Umbilical cord (tissue), 2 donors: ENCODE measurements around the gene LAMB3. TPM values are rescaled to one million over a fixed set of nuclear protein-coding genes. Genes with fewer than 3 reads are reported as not detected.
A peak's percentile ranks its signal among the peaks of the same experiment; 100 is the strongest.
"Not testable (repeated sequence)": the region's sequence is repeated elsewhere in the genome, so short reads cannot be mapped to it uniquely, and the experiment has no call there.

Source experiments
- DNase-seq: peaks from one replicate; pipeline ENCODE4 v3.0.0-alpha.2; 2015; ENCODE audit warnings: low spot score
- total RNA-seq: library from RNA; depleted of rRNA; stranded (reverse); fragments of >200 nt; gene quantifications from one replicate; pipeline ENCODE4 v1.2.3, GENCODE V29; 2014; ENCODE audit warnings: low replicate concordance; ENCODE audit not compliant: insufficient read depth

Gene LAMB3
- total RNA-seq, result 16.1 TPM

DNA sequence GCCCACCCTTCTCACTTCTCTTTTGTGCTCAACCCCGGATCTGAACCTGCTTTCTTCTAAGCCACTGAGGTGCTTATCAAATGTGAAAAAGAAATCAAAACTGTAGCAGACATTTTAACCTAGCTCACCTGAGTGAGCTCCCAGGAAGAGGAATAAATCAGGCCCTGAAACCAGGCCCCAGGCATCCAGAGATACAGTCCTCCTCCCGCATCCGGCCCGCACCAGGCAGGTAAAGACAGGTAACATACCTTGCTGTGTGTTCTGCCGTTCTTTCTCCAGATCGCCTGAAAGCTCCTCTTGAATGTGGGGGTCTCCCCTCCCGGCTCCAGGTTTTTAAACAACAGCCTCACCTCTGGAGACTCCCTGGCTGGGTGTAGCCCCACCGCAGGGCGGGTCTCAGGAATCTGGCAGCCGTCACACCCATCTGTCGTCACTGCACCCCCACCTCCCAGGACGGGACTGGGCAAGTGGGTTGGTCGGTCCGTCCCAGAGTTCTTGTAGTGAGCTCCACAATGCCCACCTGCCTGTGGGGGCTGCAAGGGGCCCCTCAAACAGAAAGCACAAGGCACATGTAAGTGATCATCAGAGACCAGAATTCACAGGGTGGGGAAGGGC, at the start of gene LAMB3:
TSS of gene LAMB3 (minus strand) at position 305 of the 615 bp plus-strand sequence. CDS start 1,481 bp downstream, outside the sequence.
- peak; percentile 55 for DNase-seq

DNA sequence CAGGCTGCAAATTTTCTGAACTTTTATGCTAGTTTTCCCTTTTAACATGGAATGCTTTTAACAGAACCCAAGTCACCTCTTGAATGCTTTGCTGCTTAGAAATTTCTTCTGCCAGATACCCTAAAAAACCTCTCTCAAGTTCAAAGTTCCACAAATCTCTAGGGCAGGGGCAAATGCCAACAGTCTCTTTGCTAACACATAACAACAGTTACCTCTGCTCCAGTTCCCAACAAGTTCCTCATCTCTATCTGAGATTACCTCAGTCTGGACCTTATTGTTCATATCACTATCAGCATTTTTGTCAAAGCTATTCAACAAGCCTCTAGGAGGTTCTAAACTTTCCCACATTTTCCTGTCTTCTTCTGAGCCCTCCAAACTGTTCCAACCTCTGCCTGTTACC, 48.5 kb upstream of the LAMB3 start:
- not testable (repeated sequence) for DNase-seq

DNA sequence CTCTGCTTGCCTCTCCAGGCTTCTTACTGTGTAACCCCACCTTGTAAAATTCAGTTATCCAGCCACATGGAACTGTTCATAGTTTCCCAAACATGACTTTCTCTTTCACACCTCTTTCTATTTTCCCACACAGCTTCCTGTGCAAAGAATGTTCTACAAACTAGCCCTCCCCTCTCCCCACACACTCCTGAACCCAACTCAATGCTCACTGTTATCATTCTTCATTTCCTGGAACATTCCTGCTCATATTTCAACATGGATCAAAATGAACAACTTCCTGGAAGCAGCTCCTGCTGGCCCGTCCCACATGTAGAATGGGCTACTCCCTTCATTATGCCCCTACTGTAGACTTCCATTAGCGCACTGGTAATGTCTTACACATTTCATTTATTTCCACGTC, 44.9 kb upstream of the LAMB3 start:
- DNase-seq, result no peak

DNA sequence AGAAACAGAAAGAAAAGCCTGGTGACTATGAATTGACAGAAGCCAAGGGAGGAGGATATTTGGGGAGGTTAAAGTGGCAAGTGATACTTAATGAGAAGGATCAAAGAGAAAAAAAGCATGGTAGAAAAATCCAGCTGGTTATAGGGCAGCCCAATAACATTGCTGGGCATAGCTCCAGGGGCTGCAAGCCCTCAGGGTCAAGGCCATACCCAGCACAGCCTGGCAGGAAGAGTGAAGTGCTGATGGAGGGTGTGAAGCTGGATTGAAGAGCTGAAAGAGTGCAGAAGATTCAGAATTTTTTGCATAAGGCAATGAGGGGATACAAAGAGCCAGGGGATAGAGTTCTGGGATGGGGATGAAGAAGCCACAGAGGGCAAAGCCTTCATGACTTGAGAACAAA, 44.4 kb upstream of the LAMB3 start:
- no peak for DNase-seq

DNA sequence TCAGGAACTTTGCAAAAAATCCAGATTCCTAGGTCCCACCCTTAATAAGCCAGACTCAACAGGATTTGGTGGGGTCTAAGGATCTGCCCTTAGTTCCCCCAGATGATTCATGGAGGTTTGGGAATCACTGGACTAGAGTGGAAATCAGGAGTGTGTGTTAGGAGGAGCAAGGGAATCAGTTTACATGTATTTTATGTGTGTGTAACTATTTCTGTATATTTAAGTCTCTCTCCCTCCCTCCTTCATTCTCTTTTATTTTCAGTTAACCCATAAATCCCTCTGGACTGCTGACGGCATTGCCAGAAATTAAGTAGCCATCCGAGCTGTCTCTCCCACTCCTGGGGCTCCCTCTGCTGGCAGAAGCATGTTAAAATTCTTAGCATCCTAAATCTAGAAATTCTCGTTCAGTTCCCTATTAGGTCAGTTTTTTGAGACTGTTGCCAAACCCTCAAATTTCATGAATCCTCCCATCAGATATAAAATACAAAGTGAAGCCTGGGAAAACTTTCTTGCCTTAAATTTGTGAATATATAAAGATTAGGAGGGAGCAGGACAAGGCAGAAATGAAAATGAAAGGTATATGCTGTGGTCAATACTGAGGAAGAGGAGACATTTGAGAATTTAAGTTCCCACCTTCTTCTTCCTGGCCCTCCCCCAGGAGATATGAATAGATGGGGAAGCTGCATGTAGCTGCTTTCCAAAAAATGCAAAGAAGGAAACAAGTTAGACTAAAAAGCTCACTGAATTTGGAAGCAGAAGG, 40.7 kb upstream of the LAMB3 start:
- peak; percentile 91 for DNase-seq

DNA sequence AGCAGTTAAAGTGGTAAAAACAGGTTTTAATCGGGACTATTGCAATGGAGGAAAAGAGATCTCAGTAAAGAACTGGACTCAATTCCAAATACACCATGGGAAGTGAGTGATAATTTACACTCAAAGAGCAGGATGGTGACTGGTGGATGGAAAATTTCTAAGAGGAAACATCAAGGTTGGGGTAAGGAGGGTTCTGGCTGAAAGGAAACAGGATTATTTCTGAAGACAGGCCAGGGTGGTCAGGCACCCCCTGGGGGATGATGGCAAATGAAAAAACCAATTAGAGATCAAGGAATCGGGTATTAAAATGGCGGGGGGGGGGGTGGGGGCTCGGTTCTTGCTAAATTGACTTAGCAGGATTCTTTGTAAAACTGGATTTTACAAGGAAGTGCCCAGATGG, 40.1 kb upstream of the LAMB3 start:
- DNase-seq, result no peak

DNA sequence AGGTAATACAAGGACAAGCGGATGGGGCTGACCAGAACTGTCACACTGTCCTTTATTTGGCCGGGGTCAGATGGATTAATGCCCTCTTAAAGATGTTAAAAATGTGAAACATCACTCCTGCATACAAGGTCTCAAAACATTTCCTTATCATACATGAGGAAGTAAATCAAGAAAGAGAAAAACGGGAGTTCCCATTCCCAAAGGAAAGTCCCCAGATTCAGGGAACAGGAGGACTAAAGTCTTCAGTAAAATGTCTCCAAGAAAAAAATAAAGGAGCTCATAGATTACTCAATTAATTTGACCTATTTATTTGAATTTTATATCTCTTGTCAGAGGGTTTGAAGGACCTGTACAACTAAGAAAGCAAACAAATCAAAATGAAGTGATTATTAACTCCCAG, 39.0 kb upstream of the LAMB3 start:
- no peak for DNase-seq

DNA sequence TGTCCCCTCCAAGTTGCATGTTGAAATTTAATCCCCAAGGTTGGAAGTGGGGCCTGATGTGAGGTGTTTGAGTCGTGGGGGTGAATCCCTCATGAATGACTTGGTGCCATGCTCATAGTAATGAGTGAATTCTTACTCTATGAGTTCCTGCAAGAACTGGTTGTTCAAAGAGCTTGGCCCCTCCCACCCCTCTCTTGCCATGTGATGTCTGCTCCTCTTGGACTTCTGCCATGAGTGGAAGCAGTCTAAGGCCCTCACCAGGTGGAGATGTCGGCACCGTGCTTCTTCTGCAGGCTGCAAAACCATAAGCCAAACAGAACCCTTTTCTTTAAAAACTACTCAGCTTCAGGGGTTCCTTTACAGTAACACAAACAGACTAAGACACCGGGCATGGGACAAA, 37.3 kb upstream of the LAMB3 start:
- DNase-seq, result no peak

DNA sequence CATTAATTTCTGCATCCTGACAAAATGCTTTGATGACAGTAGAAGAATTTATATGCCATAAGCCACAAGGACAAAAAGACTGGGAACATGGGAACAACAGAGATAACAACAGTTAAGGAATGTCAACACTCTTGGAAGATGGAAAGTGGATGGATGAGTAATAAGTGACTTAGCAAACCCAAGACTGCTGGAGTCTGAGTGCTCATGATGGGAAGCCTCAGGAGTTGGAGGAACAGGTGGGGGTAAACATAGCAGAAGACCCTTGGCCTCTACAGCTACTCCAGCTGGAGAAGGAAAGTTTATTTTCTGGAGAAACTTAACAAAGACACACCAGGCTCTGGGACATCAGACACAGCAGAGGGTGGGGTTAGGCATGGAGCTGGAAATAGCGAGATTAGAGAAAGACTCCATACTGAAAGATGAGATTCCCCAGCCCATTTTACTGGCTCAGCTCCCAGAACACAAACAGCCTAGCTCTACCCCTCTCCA, 36.6 kb upstream of the LAMB3 start:
- DNase-seq, result peak; percentile 97

DNA sequence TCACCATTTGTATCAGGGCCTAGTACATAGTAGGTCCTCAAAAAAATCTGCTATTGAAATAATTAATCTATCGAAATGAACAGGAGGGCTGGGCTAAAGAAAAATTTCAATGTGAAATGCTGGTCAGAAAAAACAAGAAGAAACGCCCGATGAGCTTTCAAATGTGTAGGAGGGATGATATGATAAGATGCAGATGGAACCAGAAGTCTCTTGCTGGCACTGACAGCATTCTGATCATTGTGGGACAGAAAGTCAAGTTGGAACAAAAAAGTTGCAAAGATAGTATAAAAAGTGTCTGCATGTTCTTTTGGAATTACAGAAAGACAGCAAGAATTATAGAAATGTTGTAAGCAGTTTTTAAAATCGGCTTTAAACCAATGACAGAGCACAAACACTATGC, 34.1 kb upstream of the LAMB3 start:
- DNase-seq, result peak; percentile 81

DNA sequence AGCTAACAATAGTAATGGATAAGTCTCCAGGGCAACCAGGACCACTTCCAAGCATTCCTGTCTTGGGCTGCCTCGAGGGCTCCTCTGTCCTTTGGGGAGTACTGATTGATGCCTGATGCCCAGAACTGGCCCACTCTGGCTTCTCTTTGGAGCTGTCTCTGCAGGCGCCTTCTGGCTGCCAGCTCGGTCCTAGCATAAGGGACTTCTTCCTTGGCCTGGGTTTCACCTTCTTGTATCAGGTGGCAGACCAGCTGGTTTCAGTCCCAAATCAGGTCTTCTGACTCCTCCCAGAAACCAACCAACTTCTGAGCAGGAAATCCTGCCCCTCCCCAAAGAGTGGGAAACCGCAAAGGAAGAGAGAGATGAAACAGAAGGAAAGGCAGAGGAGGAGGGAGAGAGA, 33.6 kb upstream of the LAMB3 start:
- no peak for DNase-seq

DNA sequence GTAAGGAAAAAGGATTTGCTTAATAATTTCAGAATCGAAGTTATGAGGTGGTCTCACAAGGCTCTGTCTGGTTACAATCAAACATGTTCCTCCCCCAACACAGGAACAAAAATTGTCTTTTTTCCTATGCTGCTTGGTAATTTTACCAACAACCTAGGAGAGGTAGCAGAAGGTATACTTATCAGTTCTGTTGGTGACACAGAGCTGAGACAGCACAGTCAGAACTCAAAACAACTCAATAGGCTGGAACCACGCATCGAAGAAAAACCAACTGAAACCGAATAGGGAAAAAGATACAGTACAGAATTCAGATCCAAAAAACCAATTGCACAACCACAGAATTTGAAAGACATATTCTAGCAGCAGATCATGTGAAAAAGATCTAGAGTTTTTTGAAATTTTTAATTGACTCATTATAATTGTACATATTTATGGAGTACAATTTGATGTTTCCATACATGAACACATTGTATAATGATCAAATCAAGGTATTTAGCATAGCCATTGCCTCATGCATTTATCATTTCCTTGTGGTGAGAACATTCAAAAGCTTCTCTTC, 26.8 kb upstream of the LAMB3 start:
- DNase-seq, result no peak

DNA sequence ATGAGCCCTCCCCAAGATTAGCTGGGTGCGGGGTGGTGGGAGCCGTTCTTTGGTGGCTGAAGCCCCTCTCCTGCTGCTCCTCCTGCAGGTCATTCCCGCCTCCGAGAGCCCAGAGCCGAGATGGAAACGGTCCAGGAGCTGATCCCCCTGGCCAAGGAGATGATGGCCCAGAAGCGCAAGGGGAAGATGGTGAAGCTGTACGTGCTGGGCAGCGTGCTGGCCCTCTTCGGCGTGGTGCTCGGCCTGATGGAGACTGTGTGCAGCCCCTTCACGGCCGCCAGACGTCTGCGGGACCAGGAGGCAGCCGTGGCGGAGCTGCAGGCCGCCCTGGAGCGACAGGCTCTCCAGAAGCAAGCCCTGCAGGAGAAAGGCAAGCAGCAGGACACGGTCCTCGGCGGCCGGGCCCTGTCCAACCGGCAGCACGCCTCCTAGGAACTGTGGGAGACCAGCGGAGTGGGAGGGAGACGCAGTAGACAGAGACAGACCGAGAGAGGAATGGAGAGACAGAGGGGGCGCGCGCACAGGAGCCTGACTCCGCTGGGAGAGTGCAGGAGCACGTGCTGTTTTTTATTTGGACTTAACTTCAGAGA, 23.4 kb upstream of the LAMB3 start:
- DNase-seq, result peak; percentile 45

DNA sequence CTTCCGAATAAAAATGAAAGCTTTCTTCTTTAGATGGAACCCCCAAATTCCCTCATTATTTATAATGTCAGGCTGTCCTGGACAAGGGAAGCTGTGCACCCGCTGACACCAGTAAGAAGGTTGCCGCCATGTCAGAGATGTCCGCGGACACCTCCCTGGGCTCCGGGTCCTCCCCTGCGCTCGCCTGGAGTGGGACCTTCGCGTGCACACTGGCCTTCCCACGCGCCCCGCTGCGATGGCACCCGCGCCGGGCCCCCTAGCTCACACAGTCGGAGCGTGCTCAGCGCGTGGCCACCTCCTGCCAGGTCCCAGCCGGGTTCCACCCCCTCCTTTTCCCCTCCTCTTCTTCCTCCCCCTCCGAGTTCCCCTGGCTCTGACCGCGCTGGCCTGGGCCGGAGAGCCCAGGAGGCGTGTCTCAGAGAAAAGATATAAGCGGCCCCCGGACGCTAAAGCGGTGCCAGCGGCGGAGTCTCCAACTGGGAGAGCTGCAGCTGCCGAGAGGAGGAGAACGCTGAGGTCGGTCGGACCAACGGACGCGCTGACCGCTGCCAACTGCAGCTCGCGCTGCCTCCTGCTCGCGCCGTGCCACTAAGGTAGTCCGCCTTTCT, 22.8 kb upstream of the LAMB3 start, which contains the start of gene G0S2:
TSS of gene G0S2 (plus strand) at position 456 of the 608 bp plus-strand sequence. CDS start 273 bp downstream, outside the sequence.
- DNase-seq, result peak; percentile 86

DNA sequence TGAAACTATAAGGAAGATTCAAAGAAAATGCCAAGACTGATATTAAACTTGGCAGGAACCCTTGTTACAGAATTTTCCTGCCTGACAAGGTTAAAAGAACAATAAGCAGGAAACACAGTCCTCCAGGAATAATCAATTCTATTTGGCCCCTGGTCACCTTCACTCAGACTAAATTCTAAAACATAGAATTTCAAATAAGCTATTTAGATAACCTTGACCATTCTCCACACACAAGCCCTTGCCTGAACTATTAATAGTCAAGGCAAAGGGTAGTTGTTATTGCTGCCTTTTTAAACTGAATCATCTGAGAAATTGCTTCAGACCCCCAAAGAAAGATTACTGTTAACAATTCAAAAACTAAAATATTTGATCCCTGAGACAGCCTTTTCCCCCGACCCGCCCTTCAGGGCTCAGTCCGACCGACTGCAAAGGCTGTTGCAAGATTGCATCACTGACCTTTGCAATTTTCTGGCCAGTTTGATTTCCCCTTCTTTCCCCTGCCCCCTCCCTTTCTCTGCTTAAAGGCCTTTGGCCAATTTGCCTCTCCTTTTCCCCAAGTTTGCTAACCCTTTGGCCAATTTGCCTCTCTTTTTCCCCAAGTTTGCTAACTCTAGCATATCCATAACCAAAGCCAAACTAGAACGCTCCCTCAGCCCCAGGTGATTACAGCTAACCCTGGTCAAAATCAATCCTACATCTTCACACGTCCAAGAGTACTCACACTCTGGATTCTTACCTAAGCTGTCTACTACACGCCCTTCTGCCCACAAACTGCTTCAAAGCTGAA, 21.6 kb upstream of the LAMB3 start:
- DNase-seq, result no peak

DNA sequence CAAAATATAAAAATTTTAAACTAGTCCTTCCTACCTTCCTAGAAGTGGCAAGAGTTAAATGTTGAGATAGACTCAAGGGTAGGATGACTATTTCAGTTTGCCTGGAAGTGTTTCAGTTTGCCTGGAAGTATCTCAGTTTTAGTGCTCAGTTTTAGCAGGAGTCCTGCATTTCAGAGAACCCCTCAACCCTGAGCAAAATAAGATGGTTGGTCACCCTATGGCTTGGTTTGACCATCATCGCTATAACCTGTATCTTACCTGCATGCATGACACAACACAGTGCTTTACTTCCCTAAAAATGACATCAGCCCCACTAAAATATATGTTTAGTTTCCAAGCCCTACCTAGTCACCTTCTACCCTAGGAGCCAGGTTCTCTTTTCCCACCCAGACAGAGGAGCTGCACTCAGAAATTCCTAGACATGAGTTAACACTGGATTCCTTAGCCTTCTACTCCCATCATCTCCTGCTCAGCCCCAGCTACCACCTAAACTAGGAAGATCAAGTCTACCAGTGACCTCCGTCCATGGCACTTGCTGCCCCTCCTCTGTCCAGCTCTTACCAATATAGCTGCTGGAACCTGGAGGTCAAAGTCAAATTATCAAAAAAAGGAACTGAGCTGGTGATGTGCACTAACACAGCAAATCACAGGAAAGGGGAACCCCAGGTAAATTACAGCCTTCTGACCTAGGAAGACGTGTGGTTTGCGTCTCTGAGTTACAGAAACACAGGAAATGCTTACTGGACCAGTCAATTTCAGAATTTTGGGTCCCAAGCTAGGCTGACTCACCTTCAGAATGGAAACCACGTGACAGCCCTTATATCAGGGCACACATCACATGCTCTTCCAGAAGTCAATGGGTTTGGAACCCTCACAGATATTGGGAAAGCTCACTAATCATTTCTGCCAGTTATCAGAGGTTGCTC, 20.7 kb upstream of the LAMB3 start:
- DNase-seq, result no peak

DNA sequence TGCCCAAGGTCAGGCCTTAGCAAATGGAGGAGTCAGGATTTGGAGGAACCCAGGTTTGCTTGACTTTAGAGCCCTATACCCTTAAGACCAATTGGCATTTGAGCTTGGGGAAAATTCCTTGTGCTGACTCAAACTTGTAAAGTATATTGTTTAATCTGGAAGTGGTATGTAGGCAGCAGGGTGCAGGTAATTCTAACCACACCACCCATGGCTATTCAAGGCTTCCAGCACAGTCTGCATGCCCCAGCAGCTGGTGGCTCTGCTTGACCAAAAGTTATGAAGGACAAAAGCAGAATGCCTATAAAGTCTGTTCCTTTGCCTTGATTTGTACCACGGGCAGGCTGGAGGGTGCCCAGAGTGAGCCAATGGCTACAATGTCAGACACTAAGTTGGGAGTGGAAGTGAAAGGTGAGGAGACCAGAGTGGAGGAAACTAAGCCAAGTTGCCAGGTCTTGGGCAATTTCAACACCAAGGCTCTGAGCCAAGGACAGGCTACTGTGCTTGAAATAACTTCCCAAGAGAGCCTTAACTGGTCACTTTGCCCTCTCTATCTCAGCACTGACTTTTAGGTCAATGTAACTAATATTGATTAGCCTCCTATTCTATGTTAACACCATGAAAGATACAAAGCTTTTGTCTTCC, 18.3 kb upstream of the LAMB3 start:
- no peak for DNase-seq

DNA sequence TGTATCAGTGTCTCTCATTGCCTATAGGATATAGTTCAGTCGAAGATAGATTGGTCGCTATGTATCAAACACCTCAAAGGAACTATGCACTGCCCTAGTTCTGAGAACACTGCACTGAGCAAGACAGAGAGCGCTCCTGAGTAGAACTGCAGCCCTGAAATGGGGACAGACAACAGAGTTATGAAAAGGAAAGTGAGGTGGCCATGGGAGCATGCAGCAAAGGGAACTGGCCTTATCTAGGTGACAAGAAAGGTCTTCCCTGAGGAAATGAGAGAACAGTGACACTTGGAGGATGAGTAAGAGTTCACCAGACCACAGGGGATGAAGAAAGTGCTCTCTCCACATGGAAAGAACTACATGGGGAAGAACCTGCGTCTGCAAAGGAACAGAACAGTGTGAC, 15.5 kb upstream of the LAMB3 start:
- DNase-seq, result no peak

DNA sequence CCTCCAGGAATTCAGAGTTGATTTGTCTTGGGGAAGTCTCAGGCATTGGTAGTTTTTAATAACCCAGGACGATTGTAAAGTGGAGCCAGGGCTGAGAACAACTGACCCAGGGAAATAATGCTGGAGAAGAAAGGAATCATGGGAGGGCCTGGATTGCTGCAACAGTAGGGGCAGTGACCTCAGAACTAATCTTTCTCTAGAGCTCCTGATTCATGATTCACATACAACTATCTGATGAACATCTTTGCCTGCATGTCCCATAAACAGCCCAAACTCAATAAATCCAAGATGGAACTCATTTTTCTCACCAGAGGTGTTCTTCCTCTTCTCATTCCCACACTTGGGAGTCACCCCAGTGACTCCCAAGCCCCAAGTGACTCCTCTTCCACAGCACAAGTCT, 14.9 kb upstream of the LAMB3 start:
- no peak for DNase-seq
